Upper lobe of left lung (tissue), 4 donors: ENCODE results near the gene DOCK1.

Experiments
- EP300 ChIP-seq, 4 donors: sonication (generic); formaldehyde crosslinking; IDR thresholded peaks; one replicate each; pipeline ENCODE4 v1.5.1; 2017; ENCODE audit warnings: antibody characterized with exemption in 4 of 4, control low read depth in 2 of 4
- POLR2A ChIP-seq, 4 donors: fragments of 450-650 bp; IDR thresholded peaks; one replicate each; pipeline ENCODE4 v1.5.1; 2016 to 2017; ENCODE audit warnings: antibody characterized with exemption in 4 of 4, mild to moderate bottlenecking in 2 of 4
- POLR2AphosphoS5 ChIP-seq, 2 donors: sonication (generic); formaldehyde crosslinking; IDR thresholded peaks; one replicate each; pipeline ENCODE4 v1.5.1; 2017; ENCODE audit warnings: antibody characterized with exemption in 2 of 2
- TF ChIP-seq, protein P1 (sequence below), 6 experiments: fragments of 450-650 bp in 4 of 6; fragments of 200-600 bp in 2 of 6; sonication (generic) in 2 of 6; IDR thresholded peaks; one replicate each; pipeline ENCODE4 v1.5.1; 2016 to 2019; ENCODE audit warnings: antibody characterized with exemption in 6 of 6

DNA sequence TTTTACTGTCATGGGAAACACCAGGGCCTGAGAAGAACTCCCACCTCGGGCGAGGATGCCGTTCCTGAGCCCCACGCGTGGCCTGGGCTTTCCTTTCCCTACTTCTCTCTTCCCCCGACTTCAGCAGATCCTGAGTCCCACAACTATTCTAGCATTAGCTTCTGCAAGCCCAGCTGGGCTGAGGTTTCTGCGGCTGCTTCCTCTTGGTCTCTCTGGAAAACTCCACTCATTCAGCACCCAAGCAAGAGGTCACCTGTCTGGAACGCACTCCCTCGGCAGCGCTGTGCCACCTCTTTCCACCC is 761 bp upstream of the DOCK1 start:
- TF ChIP-seq POLR2A (IDR thresholded peaks at IDR 0.05), result no peak
- TF ChIP-seq, protein P1, sequence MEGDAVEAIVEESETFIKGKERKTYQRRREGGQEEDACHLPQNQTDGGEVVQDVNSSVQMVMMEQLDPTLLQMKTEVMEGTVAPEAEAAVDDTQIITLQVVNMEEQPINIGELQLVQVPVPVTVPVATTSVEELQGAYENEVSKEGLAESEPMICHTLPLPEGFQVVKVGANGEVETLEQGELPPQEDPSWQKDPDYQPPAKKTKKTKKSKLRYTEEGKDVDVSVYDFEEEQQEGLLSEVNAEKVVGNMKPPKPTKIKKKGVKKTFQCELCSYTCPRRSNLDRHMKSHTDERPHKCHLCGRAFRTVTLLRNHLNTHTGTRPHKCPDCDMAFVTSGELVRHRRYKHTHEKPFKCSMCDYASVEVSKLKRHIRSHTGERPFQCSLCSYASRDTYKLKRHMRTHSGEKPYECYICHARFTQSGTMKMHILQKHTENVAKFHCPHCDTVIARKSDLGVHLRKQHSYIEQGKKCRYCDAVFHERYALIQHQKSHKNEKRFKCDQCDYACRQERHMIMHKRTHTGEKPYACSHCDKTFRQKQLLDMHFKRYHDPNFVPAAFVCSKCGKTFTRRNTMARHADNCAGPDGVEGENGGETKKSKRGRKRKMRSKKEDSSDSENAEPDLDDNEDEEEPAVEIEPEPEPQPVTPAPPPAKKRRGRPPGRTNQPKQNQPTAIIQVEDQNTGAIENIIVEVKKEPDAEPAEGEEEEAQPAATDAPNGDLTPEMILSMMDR (IDR thresholded peaks at IDR 0.05), result no peak
- no peak for TF ChIP-seq POLR2AphosphoS5 (IDR thresholded peaks at IDR 0.05)
- TF ChIP-seq EP300 (IDR thresholded peaks at IDR 0.05), result no peak
